GM23248 (cell line): ENCODE results near the gene SLC45A3. TPM values are rescaled to one million over a fixed set of nuclear protein-coding genes. Genes with fewer than 3 reads are reported as not detected.

Experiments used
- DNase-seq: peaks from one replicate; pipeline ENCODE4 v3.0.0-alpha.2; 2015
- H2AFZ ChIP-seq: fragments of 200-600 bp; sonication (generic); 2 replicates; pipeline ENCODE4 v1.6.1; 2016; ENCODE audit warnings: antibody characterized with exemption
- H3F3A ChIP-seq: fragments of 200-600 bp; sonication (generic); 2 replicates; pipeline ENCODE4 v1.6.1; 2016; ENCODE audit warnings: mild to moderate bottlenecking, antibody characterized with exemption, mixed run types; ENCODE audit not compliant: insufficient read depth
- H3K27ac ChIP-seq: fragments of 200-600 bp; sonication (generic); 2 replicates; pipeline ENCODE4 v1.5.1; 2016; ENCODE audit warnings: mild to moderate bottlenecking
- H3K27me3 ChIP-seq: fragments of 200-600 bp; sonication (generic); replicated peaks from 2 replicates; pipeline ENCODE4 v1.6.1; 2016; ENCODE audit warnings: mild to moderate bottlenecking; ENCODE audit not compliant: insufficient read depth
- H3K36me3 ChIP-seq: fragments of 200-600 bp; sonication (generic); 2 replicates; pipeline ENCODE4 v1.6.1; 2016; ENCODE audit warnings: low read depth, mild to moderate bottlenecking
- H3K4me1 ChIP-seq: fragments of 200-600 bp; sonication (generic); 2 replicates; pipeline ENCODE4 v1.6.1; 2016; ENCODE audit warnings: mild to moderate bottlenecking; ENCODE audit not compliant: insufficient read depth
- H3K4me2 ChIP-seq: fragments of 200-600 bp; sonication (generic); one replicate; pipeline ENCODE4 v1.6.1; 2016; ENCODE audit warnings: mild to moderate bottlenecking; ENCODE audit not compliant: unreplicated experiment
- H3K4me3 ChIP-seq: fragments of 200-600 bp; sonication (generic); 2 replicates; pipeline ENCODE4 v1.5.1; 2016; ENCODE audit warnings: mild to moderate bottlenecking
- H3K79me2 ChIP-seq: fragments of 200-600 bp; sonication (generic); 2 replicates; pipeline ENCODE4 v1.6.1; 2016; ENCODE audit warnings: mild to moderate bottlenecking; ENCODE audit not compliant: insufficient read depth
- H3K9ac ChIP-seq: fragments of 200-600 bp; sonication (generic); 2 replicates; pipeline ENCODE4 v1.6.1; 2016; ENCODE audit warnings: mild to moderate bottlenecking
- H3K9me2 ChIP-seq: fragments of 200-600 bp; sonication (generic); 2 replicates; pipeline ENCODE4 v1.6.1; 2016; ENCODE audit warnings: mixed run types, mild to moderate bottlenecking, moderate library complexity; ENCODE audit not compliant: insufficient read depth
- H3K9me3 ChIP-seq: fragments of 200-600 bp; sonication (generic); one replicate; pipeline ENCODE4 v1.6.1; 2017; ENCODE audit warnings: low read depth
- H4K20me1 ChIP-seq: fragments of 200-600 bp; sonication (generic); 2 replicates; pipeline ENCODE4 v1.6.0; 2016; ENCODE audit not compliant: insufficient read depth
- EZH2 ChIP-seq: fragments of 200-600 bp; sonication (generic); IDR thresholded peaks from 2 replicates; pipeline ENCODE4 v1.6.1; 2018; ENCODE audit warnings: antibody characterized with exemption, mild to moderate bottlenecking; ENCODE audit not compliant: insufficient read depth, poor library complexity, severe bottlenecking
- EZH2phosphoT487 ChIP-seq: fragments of 200-600 bp; sonication (generic); IDR thresholded peaks from 2 replicates; pipeline ENCODE4 v1.6.1; 2018; ENCODE audit warnings: antibody characterized with exemption, moderate library complexity, mild to moderate bottlenecking, low read depth; ENCODE audit not compliant: insufficient read depth
- WGBS, 2 experiments: methylation state at CpG; one replicate each; pipeline ENCODE4 v1.1.6; 2015 to 2017; ENCODE audit warnings: low lambda C conversion rate in 2 of 2, low coverage in 1 of 2; ENCODE audit errors: missing lambda C conversion rate in 2 of 2; 5-methylcytosine and 5-hydroxymethylcytosine counted together
- in situ Hi-C: fragments of 300-500 bp; cut with MboI; formaldehyde crosslinking; loops from 2 replicates; pipeline ENCODE4 v1.15.0; 2020
- polyA plus RNA-seq: library from polyadenylated mRNA; unstranded; fragments of >200 nt; fragmentation: Nextera tagmentation; extraction: Ambion mirVana; gene quantifications from 2 replicates; pipeline ENCODE4 v1.2.1, GENCODE V29; 2016
- total RNA-seq: library from RNA; depleted of rRNA; stranded (reverse); fragments of >200 nt; shearing (Covaris generic); gene quantifications from 2 replicates; pipeline ENCODE4 v1.2.3, GENCODE V29; 2014

Gene SLC45A3
- total and polyA plus RNA-seq, 2 experiments from 2014 or later: 0.38 to 1.2 TPM

DNA sequence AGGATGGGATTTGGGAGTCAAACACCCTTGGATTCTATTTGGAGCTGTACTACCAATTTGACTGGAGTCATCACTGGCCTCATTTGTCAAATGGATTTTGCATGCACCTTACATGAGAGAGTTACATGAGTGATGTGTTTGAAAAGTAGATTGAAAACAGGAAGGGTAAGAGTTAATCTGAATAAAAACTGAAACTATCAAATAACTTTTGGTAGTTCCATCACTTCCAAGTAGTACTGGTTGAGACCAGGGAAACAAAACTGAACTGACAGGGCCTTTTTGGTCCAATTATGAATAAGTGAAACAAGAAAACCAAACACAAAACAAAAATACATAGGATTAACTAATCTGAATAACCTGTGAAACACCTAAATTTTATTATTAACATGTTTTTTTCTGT lies 39.5 kb upstream of the SLC45A3 start:
- in situ Hi-C loops: no loop called here
- Histone ChIP-seq H3K36me3 (peaks cover 82% of the 10 kb centered on the region), H3K9ac (no peak overlapping the region), H3K9me2 (no peaks in the 10 kb centered on the region), H3K27me3 (no peaks in the 10 kb centered on the region), H2AFZ (no peak overlapping the region), H3K4me1 (no peaks in the 10 kb centered on the region), H3K27ac (no peak overlapping the region), H3K79me2 (peaks cover 47% of the 10 kb centered on the region), H4K20me1 (no peaks in the 10 kb centered on the region), H3K4me3 (no peak overlapping the region), H3F3A (peaks cover 34% of the 10 kb centered on the region), H3K9me3 (no peaks in the 10 kb centered on the region), H3K4me2 (no peak overlapping the region)
- DNase-seq: no peak
- TF ChIP-seq EZH2 (no peak), EZH2phosphoT487 (no peak)

DNA sequence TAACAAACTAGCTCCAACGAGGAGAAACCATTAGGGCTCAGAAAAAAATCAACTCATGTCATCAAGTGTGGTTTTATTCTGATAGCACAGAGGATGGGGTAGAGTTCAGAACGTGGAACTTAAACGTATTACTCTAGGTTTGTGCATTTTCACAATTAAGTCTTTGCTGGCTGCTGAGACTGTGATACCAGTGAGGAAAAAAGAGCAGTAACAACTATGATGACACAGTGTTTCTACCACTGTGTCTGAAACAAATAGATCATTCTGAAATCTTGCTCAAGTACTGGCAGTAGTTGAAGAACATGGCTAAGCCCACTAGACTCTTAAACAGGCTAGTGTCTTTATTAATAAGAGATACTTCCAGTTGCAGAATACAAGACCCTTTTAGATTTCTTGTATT lies 38.7 kb upstream of the SLC45A3 start:
- Histone ChIP-seq H3K9me2 (no peaks in the 10 kb centered on the region), H2AFZ (no peak overlapping the region), H3K4me1 (no peaks in the 10 kb centered on the region), H3K9me3 (no peaks in the 10 kb centered on the region), H4K20me1 (no peaks in the 10 kb centered on the region), H3K27me3 (no peaks in the 10 kb centered on the region), H3K79me2 (peaks cover 40% of the 10 kb centered on the region), H3F3A (peaks cover 41% of the 10 kb centered on the region), H3K4me3 (no peak overlapping the region), H3K9ac (no peak overlapping the region), H3K4me2 (no peak overlapping the region), H3K36me3 (peaks cover 81% of the 10 kb centered on the region), H3K27ac (no peak overlapping the region)
- no peak for DNase-seq
- TF ChIP-seq EZH2phosphoT487: no peak
- no peak for TF ChIP-seq EZH2
- in situ Hi-C loops: no loop called here
- 95 to 96% methylated on average over 3 of the region's 3 CpGs for WGBS, 2 experiments

DNA sequence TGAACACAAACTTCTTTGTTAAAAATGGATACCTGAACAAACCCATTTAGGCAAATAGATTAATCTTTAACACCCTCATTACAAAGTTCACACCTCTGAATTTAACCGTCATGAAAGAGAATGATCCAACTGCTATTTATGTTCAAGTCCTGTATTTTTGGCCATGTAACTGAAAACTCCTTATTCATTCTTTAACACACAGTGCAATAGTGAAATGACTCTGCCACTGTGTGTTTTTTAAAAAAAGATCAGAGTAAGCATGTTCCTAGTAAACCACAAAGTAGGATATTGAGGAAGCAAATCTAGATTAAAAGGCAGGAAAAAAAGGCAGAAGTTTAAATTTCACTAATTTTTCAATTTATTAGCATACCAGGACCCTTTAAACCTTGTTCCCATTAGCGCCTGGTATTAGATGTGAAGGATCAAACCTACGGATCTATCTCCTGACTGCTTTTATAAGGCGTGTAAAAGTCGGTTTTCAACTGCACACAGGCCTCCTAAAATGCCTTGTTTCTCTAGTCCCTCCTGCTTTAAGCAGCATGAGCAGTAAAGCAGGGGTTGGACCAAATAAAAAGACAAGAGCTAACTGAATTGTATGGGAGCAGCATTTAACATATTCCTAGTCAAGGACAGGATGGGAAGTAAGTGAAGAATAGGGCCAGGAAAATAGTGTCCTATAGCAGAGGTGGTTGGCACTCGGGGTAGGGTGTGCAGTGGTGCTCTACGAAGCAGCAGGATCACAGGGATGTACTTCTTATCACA lies 36.2 kb upstream of the SLC45A3 start:
- in situ Hi-C loops: no loop called here
- peaks cover 71% of the 10 kb centered on the region for H3K36me3 ChIP-seq

DNA sequence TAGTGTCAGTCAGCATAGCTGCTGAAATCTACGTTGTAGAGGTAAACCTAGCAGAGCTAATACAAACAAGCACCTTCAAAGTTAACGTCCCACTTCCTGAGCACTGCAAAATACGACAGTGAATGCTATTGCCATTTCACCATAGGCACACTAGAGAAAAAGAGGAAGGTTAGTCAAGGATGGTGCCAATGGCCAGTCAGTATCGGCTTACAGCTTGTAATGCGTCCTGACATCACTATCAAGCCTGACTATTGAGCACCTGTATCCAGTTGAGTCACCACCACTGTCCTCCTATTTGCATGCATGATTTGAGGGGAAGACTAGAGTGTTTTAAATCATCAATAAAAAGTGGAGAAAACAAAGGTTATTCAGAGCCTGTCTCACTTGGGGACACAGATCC lies 35.3 kb upstream of the SLC45A3 start:
- Histone ChIP-seq H3K27me3 (no peaks in the 10 kb centered on the region), H4K20me1 (no peaks in the 10 kb centered on the region), H3K4me3 (no peak overlapping the region), H3K4me1 (no peaks in the 10 kb centered on the region), H3K4me2 (no peak overlapping the region), H3K27ac (no peak overlapping the region), H3K79me2 (peaks cover 9% of the 10 kb centered on the region), H2AFZ (no peak overlapping the region), H3K9ac (no peak overlapping the region), H3F3A (peaks cover 66% of the 10 kb centered on the region), H3K9me3 (no peaks in the 10 kb centered on the region), H3K9me2 (no peaks in the 10 kb centered on the region), H3K36me3 (peaks cover 68% of the 10 kb centered on the region)
- WGBS, 2 experiments: 95 to 97% methylated on average over 5 of the region's 5 CpGs
- TF ChIP-seq EZH2phosphoT487 (no peak), EZH2 (no peak)
- in situ Hi-C loops: no loop called here
- DNase-seq: no peak

More for the DNA sequence above, 36.2 kb upstream of the SLC45A3 start:
- 92 to 94% methylated on average over 7 of the region's 7 CpGs for WGBS, 2 experiments
- no peak overlapping the region for H3K4me2 ChIP-seq
- H3K9me3 ChIP-seq: no peaks in the 10 kb centered on the region
- H3K4me1 ChIP-seq: no peaks in the 10 kb centered on the region
- peaks cover 60% of the 10 kb centered on the region for H3F3A ChIP-seq
- H3K9ac ChIP-seq: no peak overlapping the region
- H2AFZ ChIP-seq: no peak overlapping the region
- no peak for DNase-seq
- no peaks in the 10 kb centered on the region for H4K20me1 ChIP-seq
- H3K9me2 ChIP-seq: no peaks in the 10 kb centered on the region
- H3K27ac ChIP-seq: no peak overlapping the region
- H3K27me3 ChIP-seq: no peaks in the 10 kb centered on the region
- TF ChIP-seq EZH2 (no peak), EZH2phosphoT487 (no peak)
- peaks cover 16% of the 10 kb centered on the region for H3K79me2 ChIP-seq
- H3K4me3 ChIP-seq: no peak overlapping the region

DNA sequence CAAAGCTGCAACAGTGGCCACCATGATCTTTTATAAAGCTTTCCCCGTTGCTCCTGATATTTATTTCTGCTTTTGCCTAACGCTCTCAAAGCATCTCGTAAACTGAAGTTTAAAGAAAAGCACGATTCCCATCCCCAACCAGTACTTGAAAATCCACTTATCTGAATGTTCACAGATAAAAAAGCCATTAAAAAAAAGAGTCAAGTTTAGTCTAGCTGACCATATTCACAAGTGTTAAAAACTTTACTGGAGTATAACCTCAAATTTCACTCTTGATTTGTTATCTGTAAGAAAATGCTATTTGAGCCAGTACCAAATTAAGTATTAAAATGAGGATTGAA lies 34.6 kb upstream of the SLC45A3 start:
- in situ Hi-C loops: no loop called here
- H3K9ac ChIP-seq: no peak overlapping the region
- H3F3A ChIP-seq: peaks cover 61% of the 10 kb centered on the region
- no peaks in the 10 kb centered on the region for H4K20me1 ChIP-seq
- H3K79me2 ChIP-seq: peaks cover 2% of the 10 kb centered on the region; the same call in 1 of the 2 replicates
- H3K27ac ChIP-seq: peak overlapping the region; percentile 40
- WGBS, 2 experiments: 86 to 89% methylated on average over 4 of the region's 4 CpGs
- DNase-seq: no peak
- no peak overlapping the region for H3K4me3 ChIP-seq
- no peak overlapping the region for H3K4me2 ChIP-seq
- TF ChIP-seq EZH2 (no peak), EZH2phosphoT487 (no peak)
- H3K27me3 ChIP-seq: no peaks in the 10 kb centered on the region
- no peak overlapping the region for H2AFZ ChIP-seq
- no peaks in the 10 kb centered on the region for H3K9me3 ChIP-seq
- H3K4me1 ChIP-seq: no peaks in the 10 kb centered on the region
- H3K9me2 ChIP-seq: no peaks in the 10 kb centered on the region
- H3K36me3 ChIP-seq: peaks cover 68% of the 10 kb centered on the region
